ENCODE measurements around the gene CAMK2G.

CAMK2G gene

GRCh38 chr10:73911553-73912004 lies 37.2 kb upstream of the CAMK2G start:
- Histone ChIP-seq H3K9ac (ENCODE audit: low read length in 2 of 2) (peak overlapping the region; percentile 36 to 49), H3K4me1 (ENCODE audit: control insufficient read depth, insufficient read depth, low read length) (peaks cover 40% of the 10 kb centered on the region), H3K27me3 (ENCODE audit: control insufficient read depth in 1 of 2, insufficient read depth in 2 of 2, low read length in 2 of 2) (peaks cover 4 to 5% of the 10 kb centered on the region in 2 donors), H3K36me3 (ENCODE audit: control insufficient read depth in 2 of 2, insufficient read depth in 2 of 2, low read length in 2 of 2) (peaks cover 2 to 7% of the 10 kb centered on the region in 2 donors), H3K27ac (ENCODE audit: low read length) (no peak overlapping the region), H3K4me3 (ENCODE audit: low read length in 2 of 2) (peak overlapping the region; percentile 54 to 79), H3K9me3 (ENCODE audit: control insufficient read depth in 2 of 2, low read length in 2 of 2) (no peaks in the 10 kb centered on the region)

GRCh38 chr10:73910764-73911552 lies 36.6 kb upstream of the CAMK2G start, which contains the start of gene PLAU:
Gene PLAU (plus strand): TSS chr10:73911132. CDS start chr10:73911556, 424 bp downstream.
- peak within 1 kb of the TSS; percentile 49 to 55 for H3K9ac ChIP-seq (ENCODE audit: low read length in 2 of 2)
- H3K36me3 ChIP-seq (ENCODE audit: control insufficient read depth in 2 of 2, insufficient read depth in 2 of 2, low read length in 2 of 2) = peaks cover 2 to 7% of the 10 kb centered on the region in 2 donors
- H3K9me3 ChIP-seq (ENCODE audit: control insufficient read depth in 2 of 2, low read length in 2 of 2) = no peaks in the 10 kb centered on the region
- H3K4me1 ChIP-seq (ENCODE audit: control insufficient read depth, insufficient read depth, low read length) = peaks cover 45% of the 10 kb centered on the region
- H3K4me3 ChIP-seq (ENCODE audit: low read length in 2 of 2) = peak within 1 kb of the TSS; percentile 54 to 79
- peaks cover 4 to 5% of the 10 kb centered on the region in 2 donors for H3K27me3 ChIP-seq (ENCODE audit: control insufficient read depth in 1 of 2, insufficient read depth in 2 of 2, low read length in 2 of 2)
- no peak within 1 kb of the TSS for H3K27ac ChIP-seq (ENCODE audit: low read length)

- H3K9me3 ChIP-seq (ENCODE audit: control insufficient read depth in 2 of 2, low read length in 2 of 2) = no peaks in the 10 kb centered on the region
- H3K9ac ChIP-seq (ENCODE audit: low read length in 2 of 2) = peak overlapping the region; percentile 45 to 55
- peak overlapping the region; percentile 50 to 79 for H3K4me3 ChIP-seq (ENCODE audit: low read length in 2 of 2)
- peaks cover 4 to 5% of the 10 kb centered on the region in 2 donors for H3K27me3 ChIP-seq (ENCODE audit: control insufficient read depth in 1 of 2, insufficient read depth in 2 of 2, low read length in 2 of 2)
- H3K36me3 ChIP-seq (ENCODE audit: control insufficient read depth in 2 of 2, insufficient read depth in 2 of 2, low read length in 2 of 2) = peaks cover 2 to 5% of the 10 kb centered on the region in 2 donors
- H3K4me1 ChIP-seq (ENCODE audit: control insufficient read depth, insufficient read depth, low read length) = peaks cover 45% of the 10 kb centered on the region
- H3K27ac ChIP-seq (ENCODE audit: low read length) = no peak overlapping the region
These were observed 36.0 kb upstream of the CAMK2G start for GRCh38 chr10:73910401-73910763.

- H3K4me1 ChIP-seq (ENCODE audit: control insufficient read depth, insufficient read depth, low read length) = peaks cover 45% of the 10 kb centered on the region
- H3K27ac ChIP-seq (ENCODE audit: low read length) = peak overlapping the region; percentile 31
- H3K27me3 ChIP-seq (ENCODE audit: control insufficient read depth in 1 of 2, insufficient read depth in 2 of 2, low read length in 2 of 2) = peaks cover 4 to 5% of the 10 kb centered on the region in 2 donors
- no peaks in the 10 kb centered on the region for H3K9me3 ChIP-seq (ENCODE audit: control insufficient read depth in 2 of 2, low read length in 2 of 2)
- H3K4me3 ChIP-seq (ENCODE audit: low read length in 2 of 2) = no peak overlapping the region
- H3K36me3 ChIP-seq (ENCODE audit: control insufficient read depth in 2 of 2, insufficient read depth in 2 of 2, low read length in 2 of 2) = peaks cover 0 to 3% of the 10 kb centered on the region in 2 donors
- no peak overlapping the region for H3K9ac ChIP-seq (ENCODE audit: low read length in 2 of 2)
These were observed 35.3 kb upstream of the CAMK2G start for GRCh38 chr10:73909540-73910115.

GRCh38 chr10:73908853-73909539 lies 34.6 kb upstream of the CAMK2G start:
- Histone ChIP-seq H3K9me3 (ENCODE audit: control insufficient read depth in 2 of 2, low read length in 2 of 2) (no peaks in the 10 kb centered on the region), H3K4me1 (ENCODE audit: control insufficient read depth, insufficient read depth, low read length) (peaks cover 45% of the 10 kb centered on the region), H3K9ac (ENCODE audit: low read length in 2 of 2) (no peak overlapping the region), H3K4me3 (ENCODE audit: low read length in 2 of 2) (no peak overlapping the region), H3K36me3 (ENCODE audit: control insufficient read depth in 2 of 2, insufficient read depth in 2 of 2, low read length in 2 of 2) (peaks cover 0 to 3% of the 10 kb centered on the region in 2 donors), H3K27ac (ENCODE audit: low read length) (peak overlapping the region; percentile 31), H3K27me3 (ENCODE audit: control insufficient read depth in 1 of 2, insufficient read depth in 2 of 2, low read length in 2 of 2) (peaks cover 4 to 5% of the 10 kb centered on the region in 2 donors)

GRCh38 chr10:73907841-73908517 lies 33.6 kb upstream of the CAMK2G start:
- Histone ChIP-seq H3K4me1 (ENCODE audit: control insufficient read depth, insufficient read depth, low read length) (peaks cover 45% of the 10 kb centered on the region), H3K36me3 (ENCODE audit: control insufficient read depth in 2 of 2, insufficient read depth in 2 of 2, low read length in 2 of 2) (no peaks in the 10 kb centered on the region), H3K9me3 (ENCODE audit: control insufficient read depth in 2 of 2, low read length in 2 of 2) (no peaks in the 10 kb centered on the region), H3K4me3 (ENCODE audit: low read length in 2 of 2) (no peak overlapping the region), H3K9ac (ENCODE audit: low read length in 2 of 2) (no peak overlapping the region), H3K27me3 (ENCODE audit: control insufficient read depth in 1 of 2, insufficient read depth in 2 of 2, low read length in 2 of 2) (peaks cover 4 to 5% of the 10 kb centered on the region in 2 donors), H3K27ac (ENCODE audit: low read length) (no peak overlapping the region)

GRCh38 chr10:73906524-73907447 lies 32.4 kb upstream of the CAMK2G start:
- Histone ChIP-seq H3K4me1 (ENCODE audit: control insufficient read depth, insufficient read depth, low read length) (peaks cover 42% of the 10 kb centered on the region), H3K4me3 (ENCODE audit: low read length in 2 of 2) (peak overlapping the region in 1 of 2 donors; percentile 47), H3K9ac (ENCODE audit: low read length in 2 of 2) (peak overlapping the region; percentile 24 to 51), H3K27me3 (ENCODE audit: control insufficient read depth in 1 of 2, insufficient read depth in 2 of 2, low read length in 2 of 2) (peaks cover 2 to 5% of the 10 kb centered on the region in 2 donors), H3K27ac (ENCODE audit: low read length) (peak overlapping the region; percentile 80), H3K36me3 (ENCODE audit: control insufficient read depth in 2 of 2, insufficient read depth in 2 of 2, low read length in 2 of 2) (no peaks in the 10 kb centered on the region), H3K9me3 (ENCODE audit: control insufficient read depth in 2 of 2, low read length in 2 of 2) (no peaks in the 10 kb centered on the region)

GRCh38 chr10:73905256-73906020 lies 31.1 kb upstream of the CAMK2G start:
- no peak overlapping the region for H3K9ac ChIP-seq (ENCODE audit: low read length in 2 of 2)
- no peaks in the 10 kb centered on the region for H3K36me3 ChIP-seq (ENCODE audit: control insufficient read depth in 2 of 2, insufficient read depth in 2 of 2, low read length in 2 of 2)
- H3K4me3 ChIP-seq (ENCODE audit: low read length in 2 of 2) = no peak overlapping the region
- H3K27me3 ChIP-seq (ENCODE audit: control insufficient read depth in 1 of 2, insufficient read depth in 2 of 2, low read length in 2 of 2) = peaks cover 0 to 3% of the 10 kb centered on the region in 2 donors
- no peaks in the 10 kb centered on the region for H3K9me3 ChIP-seq (ENCODE audit: control insufficient read depth in 2 of 2, low read length in 2 of 2)
- no peak overlapping the region for H3K27ac ChIP-seq (ENCODE audit: low read length)
- H3K4me1 ChIP-seq (ENCODE audit: control insufficient read depth, insufficient read depth, low read length) = peaks cover 31% of the 10 kb centered on the region

- Histone ChIP-seq H3K27ac (ENCODE audit: low read length) (no peak overlapping the region), H3K9me3 (ENCODE audit: control insufficient read depth in 2 of 2, low read length in 2 of 2) (no peaks in the 10 kb centered on the region), H3K36me3 (ENCODE audit: control insufficient read depth in 2 of 2, insufficient read depth in 2 of 2, low read length in 2 of 2) (no peaks in the 10 kb centered on the region), H3K4me3 (ENCODE audit: low read length in 2 of 2) (no peak overlapping the region), H3K27me3 (ENCODE audit: control insufficient read depth in 1 of 2, insufficient read depth in 2 of 2, low read length in 2 of 2) (no peaks in the 10 kb centered on the region), H3K4me1 (ENCODE audit: control insufficient read depth, insufficient read depth, low read length) (peaks cover 17% of the 10 kb centered on the region), H3K9ac (ENCODE audit: low read length in 2 of 2) (no peak overlapping the region)
These were observed 28.0 kb upstream of the CAMK2G start for GRCh38 chr10:73902351-73902750.

All from stomach smooth muscle (tissue), 2 donors.